ENCODE data around the gene VAX1.
"Not testable (repeated sequence)": the region's sequence is repeated elsewhere in the genome, so short reads cannot be mapped to it uniquely, and the experiment has no call there.

VAX1 gene, protein sequence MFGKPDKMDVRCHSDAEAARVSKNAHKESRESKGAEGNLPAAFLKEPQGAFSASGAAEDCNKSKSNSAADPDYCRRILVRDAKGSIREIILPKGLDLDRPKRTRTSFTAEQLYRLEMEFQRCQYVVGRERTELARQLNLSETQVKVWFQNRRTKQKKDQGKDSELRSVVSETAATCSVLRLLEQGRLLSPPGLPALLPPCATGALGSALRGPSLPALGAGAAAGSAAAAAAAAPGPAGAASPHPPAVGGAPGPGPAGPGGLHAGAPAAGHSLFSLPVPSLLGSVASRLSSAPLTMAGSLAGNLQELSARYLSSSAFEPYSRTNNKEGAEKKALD

DNA sequence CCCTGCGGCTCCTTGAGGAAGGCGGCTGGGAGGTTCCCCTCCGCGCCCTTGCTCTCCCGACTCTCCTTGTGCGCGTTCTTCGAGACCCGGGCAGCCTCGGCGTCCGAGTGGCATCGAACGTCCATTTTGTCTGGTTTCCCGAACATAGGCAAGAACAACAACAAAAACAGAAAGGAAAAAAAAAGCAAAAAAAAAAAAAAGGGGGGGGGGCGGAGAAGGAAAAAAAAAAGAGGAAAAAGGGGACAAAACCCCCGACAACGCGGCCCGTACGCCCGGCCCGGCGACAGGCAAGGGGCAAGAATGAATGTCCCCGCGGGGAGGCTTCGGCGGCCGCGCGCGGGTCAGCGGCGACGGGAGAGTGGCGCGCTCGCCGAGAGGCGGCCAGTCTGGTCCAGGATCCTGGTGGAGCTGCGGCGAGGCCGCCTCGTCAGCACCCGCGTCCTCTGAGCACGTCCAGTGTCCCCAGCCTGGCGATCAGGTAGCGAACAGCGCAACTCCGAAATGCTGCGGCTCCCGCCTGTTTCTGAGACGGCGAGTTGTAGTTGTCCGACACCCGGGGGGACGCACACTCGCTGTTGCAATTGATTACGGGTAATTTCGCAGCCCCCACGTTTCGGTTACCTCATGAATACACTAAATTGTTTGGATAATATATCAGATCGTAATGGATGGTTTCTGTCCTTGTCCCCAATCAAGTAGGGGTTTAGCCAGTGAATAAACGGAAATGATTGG lies at the start of gene VAX1:
VAX1 (minus strand) TSS at position 360 of the 732 bp plus-strand sequence; CDS start at position 146, 214 bp downstream.
- CTCF ChIA-PET = no interaction called here
- TF ChIP-seq, protein P1, sequence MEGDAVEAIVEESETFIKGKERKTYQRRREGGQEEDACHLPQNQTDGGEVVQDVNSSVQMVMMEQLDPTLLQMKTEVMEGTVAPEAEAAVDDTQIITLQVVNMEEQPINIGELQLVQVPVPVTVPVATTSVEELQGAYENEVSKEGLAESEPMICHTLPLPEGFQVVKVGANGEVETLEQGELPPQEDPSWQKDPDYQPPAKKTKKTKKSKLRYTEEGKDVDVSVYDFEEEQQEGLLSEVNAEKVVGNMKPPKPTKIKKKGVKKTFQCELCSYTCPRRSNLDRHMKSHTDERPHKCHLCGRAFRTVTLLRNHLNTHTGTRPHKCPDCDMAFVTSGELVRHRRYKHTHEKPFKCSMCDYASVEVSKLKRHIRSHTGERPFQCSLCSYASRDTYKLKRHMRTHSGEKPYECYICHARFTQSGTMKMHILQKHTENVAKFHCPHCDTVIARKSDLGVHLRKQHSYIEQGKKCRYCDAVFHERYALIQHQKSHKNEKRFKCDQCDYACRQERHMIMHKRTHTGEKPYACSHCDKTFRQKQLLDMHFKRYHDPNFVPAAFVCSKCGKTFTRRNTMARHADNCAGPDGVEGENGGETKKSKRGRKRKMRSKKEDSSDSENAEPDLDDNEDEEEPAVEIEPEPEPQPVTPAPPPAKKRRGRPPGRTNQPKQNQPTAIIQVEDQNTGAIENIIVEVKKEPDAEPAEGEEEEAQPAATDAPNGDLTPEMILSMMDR (IDR thresholded peaks at IDR 0.05; ENCODE audit: control extremely low read depth, extremely low read depth, low read depth, missing control alignments) = no peak
- no peak for DNase-seq (ENCODE audit: extremely low spot score)
- POLR2A ChIA-PET = interaction anchor here (0.6 kb wide), 1 partner anchor 30 kb away, joined by 4 read pairs; no protein-coding TSS in a partner anchor

- no peak for DNase-seq (ENCODE audit: extremely low spot score)
- TF ChIP-seq, protein P1 (IDR thresholded peaks at IDR 0.05; ENCODE audit: control extremely low read depth, extremely low read depth, low read depth, missing control alignments) = no peak
- POLR2A ChIA-PET = no interaction called here
- CTCF ChIA-PET = interaction anchor here (1.1 to 3.4 kb wide), 4 partner anchors 11 to 30 kb away, joined by 3 to 21 read pairs (median 4); no protein-coding TSS in a partner anchor
These were observed 49.0 kb upstream of the VAX1 start for GRCh38 chr10:117186832-117187615.

DNA sequence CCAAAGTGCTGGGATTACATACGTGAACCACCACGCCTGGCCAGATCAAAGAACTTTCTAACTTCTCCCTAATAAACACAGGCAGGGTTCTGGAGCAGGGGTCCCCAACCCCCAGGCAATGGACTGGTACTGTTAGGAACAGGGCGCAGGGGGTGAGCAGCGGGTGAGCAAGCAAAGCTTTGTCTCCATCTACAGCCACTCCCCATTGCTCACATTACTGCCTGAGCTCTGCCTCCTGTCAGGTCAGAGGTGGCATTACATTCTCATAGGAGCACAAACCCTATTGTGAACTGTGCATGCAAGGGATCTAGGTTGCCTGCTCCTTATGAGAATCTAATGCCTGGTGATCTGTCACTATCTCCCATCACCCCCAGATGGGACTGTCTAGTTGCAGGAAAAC lies 47.7 kb upstream of the VAX1 start:
- POLR2A ChIA-PET = not testable (repeated sequence)
- CTCF ChIA-PET = interaction anchor here (1.8 to 3.7 kb wide), 2 partner anchors 11 to 31 kb away, joined by 6 to 21 read pairs; no protein-coding TSS in a partner anchor

GRCh38 chr10:117184821-117185220 lies 46.8 kb upstream of the VAX1 start:
- TF ChIP-seq, protein P1 (IDR thresholded peaks at IDR 0.05; ENCODE audit: control extremely low read depth, extremely low read depth, low read depth, missing control alignments) = no peak
- POLR2A ChIA-PET = no interaction called here
- no peak for DNase-seq (ENCODE audit: extremely low spot score)
- CTCF ChIA-PET = interaction anchor here (3.7 kb wide), 1 partner anchor 10 kb away, joined by 21 read pairs; no protein-coding TSS in a partner anchor

More for the DNA sequence above, 47.7 kb upstream of the VAX1 start:
- not testable (repeated sequence) for DNase-seq (ENCODE audit: extremely low spot score)

GRCh38 chr10:117184296-117184695 lies 46.2 kb upstream of the VAX1 start:
- no peak for DNase-seq (ENCODE audit: extremely low spot score)
- POLR2A ChIA-PET = no interaction called here
- CTCF ChIA-PET = interaction anchor here (1.4 to 3.7 kb wide), 2 partner anchors 9 to 387 kb away, joined by 3 to 21 read pairs; no protein-coding TSS in a partner anchor
- TF ChIP-seq, protein P1 (IDR thresholded peaks at IDR 0.05; ENCODE audit: control extremely low read depth, extremely low read depth, low read depth, missing control alignments) = no peak

DNA sequence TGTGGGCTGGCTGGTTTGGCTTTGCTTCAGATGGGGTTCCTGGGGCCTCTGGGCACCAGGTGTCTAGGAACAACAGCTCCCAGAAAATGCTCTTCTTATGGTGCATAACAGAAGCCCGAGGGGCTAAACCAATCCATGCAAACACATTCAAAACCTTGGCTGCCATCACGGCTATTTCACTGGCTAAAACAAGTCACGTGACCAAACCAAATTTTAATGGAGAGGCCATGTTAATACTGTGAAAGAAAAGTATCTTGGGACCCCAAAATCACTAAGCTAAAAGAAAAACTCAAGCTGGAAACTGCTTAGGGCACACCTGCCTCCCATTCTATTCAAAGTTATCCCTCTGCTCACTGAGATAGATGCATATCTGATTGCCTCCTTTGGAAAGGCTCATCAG lies 40.1 kb upstream of the VAX1 start:
- DNase-seq (ENCODE audit: extremely low spot score) = no peak
- POLR2A ChIA-PET = no interaction called here
- CTCF ChIA-PET = interaction anchor here (0.7 to 10.4 kb wide), 4 partner anchors 8 to 382 kb away, joined by 3 to 183 read pairs (median 5); no protein-coding TSS in a partner anchor

More for the DNA sequence above, 40.1 kb upstream of the VAX1 start:
- TF ChIP-seq, protein P1 (IDR thresholded peaks at IDR 0.05; ENCODE audit: control extremely low read depth, extremely low read depth, low read depth, missing control alignments) = no peak
